SK-N-SH treated with all-trans-retinoic acid at 6 μM for 48 hours (cell line): ENCODE data around the gene TTPAL.

ENCODE experiments used
- ATAC-seq: fragments of 200-7000 bp; cut with Tn5 transposase; 3 replicates; pipeline ENCODE4 v1.9.1; 2020; ENCODE audit warnings: mild to moderate bottlenecking, moderate library complexity
- BACH2 ChIP-seq: fragments of 250-450 bp; sonication (Bioruptor Pico); IDR thresholded peaks from 2 replicates; pipeline ENCODE4 v1.9.0; 2021; ENCODE audit warnings: mild to moderate bottlenecking, borderline replicate concordance
- CSDC2 ChIP-seq: fragments of 250-450 bp; sonication (Bioruptor Pico); IDR thresholded peaks from 2 replicates; pipeline ENCODE4 v1.5.0; 2020; ENCODE audit warnings: mild to moderate bottlenecking, moderate library complexity
- GLIS3 ChIP-seq: fragments of 250-450 bp; sonication (Bioruptor Pico); IDR thresholded peaks from 2 replicates; pipeline ENCODE4 v1.5.0; 2020; ENCODE audit warnings: mild to moderate bottlenecking, moderate library complexity
- ISL1 ChIP-seq: fragments of 250-450 bp; sonication (Bioruptor Pico); IDR thresholded peaks from 2 replicates; pipeline ENCODE4 v2.1.2; 2022; ENCODE audit warnings: mild to moderate bottlenecking, moderate library complexity
- OSR1 ChIP-seq: fragments of 250-450 bp; sonication (Bioruptor Pico); IDR thresholded peaks from 2 replicates; pipeline ENCODE4 v1.8.0; 2022; ENCODE audit warnings: moderate library complexity, mild to moderate bottlenecking, inconsistent platforms
- PPARA ChIP-seq: fragments of 250-450 bp; sonication (Bioruptor Pico); IDR thresholded peaks from 2 replicates; pipeline ENCODE4 v1.5.0; 2020; ENCODE audit warnings: mild to moderate bottlenecking, borderline replicate concordance
- RARB ChIP-seq: fragments of 250-450 bp; sonication (Bioruptor Pico); IDR thresholded peaks from 2 replicates; pipeline ENCODE4 v1.8.0; 2021; ENCODE audit warnings: mild to moderate bottlenecking, moderate library complexity
- TCF4 ChIP-seq: fragments of 250-450 bp; sonication (Bioruptor Pico); IDR thresholded peaks from 2 replicates; pipeline ENCODE4 v1.8.0; 2021; ENCODE audit warnings: mild to moderate bottlenecking, moderate library complexity, borderline replicate concordance
- TOX ChIP-seq: fragments of 250-450 bp; sonication (Bioruptor Pico); IDR thresholded peaks from 2 replicates; pipeline ENCODE4 v1.8.0; 2021; ENCODE audit warnings: mild to moderate bottlenecking, moderate library complexity, borderline replicate concordance
- ZC3H10 ChIP-seq: fragments of 250-450 bp; sonication (Bioruptor Pico); IDR thresholded peaks from 2 replicates; pipeline ENCODE4 v1.5.1; 2021; ENCODE audit warnings: mild to moderate bottlenecking, moderate library complexity
- ZFP3 ChIP-seq: fragments of 250-450 bp; sonication (Bioruptor Pico); IDR thresholded peaks from 2 replicates; pipeline ENCODE4 v1.5.0; 2020; ENCODE audit warnings: mild to moderate bottlenecking, moderate library complexity
- ZFP30 ChIP-seq: fragments of 450-650 bp; formaldehyde crosslinking; IDR thresholded peaks from 2 replicates; pipeline ENCODE4 v1.5.0; 2022; ENCODE audit warnings: mild to moderate bottlenecking, moderate library complexity
- ZNF565 ChIP-seq: fragments of 450-650 bp; formaldehyde crosslinking; conservative IDR thresholded peaks from 2 replicates; pipeline ENCODE4 v1.5.0; 2020; ENCODE audit warnings: low read depth, mild to moderate bottlenecking, moderate library complexity
- TF ChIP-seq, protein P1 (sequence below): fragments of 250-450 bp; sonication (Bioruptor Pico); IDR thresholded peaks from 2 replicates; pipeline ENCODE4 v1.5.1; 2021; ENCODE audit warnings: mild to moderate bottlenecking, moderate library complexity
- TF ChIP-seq, protein P2 (sequence below): fragments of 250-450 bp; sonication (Bioruptor Pico); IDR thresholded peaks from 2 replicates; pipeline ENCODE4 v1.8.0; 2021; ENCODE audit warnings: low read depth, mild to moderate bottlenecking, moderate library complexity, borderline replicate concordance
- TF ChIP-seq, protein P3 (sequence below): fragments of 250-450 bp; sonication (Bioruptor Pico); IDR thresholded peaks from 2 replicates; pipeline ENCODE4 v1.5.1; 2020; ENCODE audit warnings: low read depth, mild to moderate bottlenecking, moderate library complexity
- TF ChIP-seq, protein P4 (sequence below): fragments of 250-450 bp; sonication (Bioruptor Pico); IDR thresholded peaks from 2 replicates; pipeline ENCODE4 v1.5.0; 2020; ENCODE audit warnings: mild to moderate bottlenecking, moderate library complexity
- TF ChIP-seq, protein P5 (sequence below): fragments of 250-450 bp; sonication (Bioruptor Pico); IDR thresholded peaks from 2 replicates; pipeline ENCODE4 v1.8.0; 2020; ENCODE audit warnings: mild to moderate bottlenecking, moderate library complexity, borderline replicate concordance

The TTPAL gene

DNA sequence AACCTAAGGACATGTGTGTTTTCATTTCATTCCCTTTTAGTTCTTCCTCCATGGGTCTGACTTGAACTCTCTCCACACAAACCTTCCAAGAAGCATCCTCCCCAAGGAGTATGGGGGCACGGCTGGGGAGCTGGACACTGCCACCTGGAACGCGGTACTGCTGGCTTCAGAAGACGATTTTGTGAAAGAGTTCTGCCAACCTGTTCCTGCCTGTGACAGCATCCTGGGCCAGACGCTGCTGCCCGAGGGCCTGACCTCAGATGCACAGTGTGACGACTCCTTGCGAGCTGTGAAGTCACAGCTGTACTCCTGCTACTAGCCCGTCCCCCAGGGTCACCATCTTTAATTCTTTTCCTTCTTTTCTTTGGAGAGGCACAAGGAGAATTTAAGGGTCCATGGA, 13.5 kb downstream of the TTPAL start:
- ATAC-seq: no peak

DNA sequence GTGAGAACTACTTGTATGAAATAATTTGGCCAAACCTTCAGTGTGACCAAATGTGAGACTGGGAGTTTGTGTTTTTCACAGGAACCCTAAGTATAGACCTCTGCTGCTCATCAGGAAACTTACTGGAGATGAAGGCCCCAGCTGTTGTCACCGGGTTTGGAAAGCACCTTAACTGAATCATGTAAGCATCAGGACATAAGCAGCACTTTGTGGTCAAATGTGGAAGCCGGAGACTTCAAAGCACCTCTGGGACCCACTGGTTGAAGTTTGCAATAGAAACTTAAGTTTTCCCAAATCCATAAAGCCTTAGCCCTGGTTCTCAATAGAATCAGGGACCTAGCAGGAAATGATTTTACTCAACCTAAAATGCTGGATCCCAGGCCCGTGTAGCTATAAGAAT, 14.3 kb downstream of the TTPAL start:
- ATAC-seq: no peak
- TF ChIP-seq, protein P1, sequence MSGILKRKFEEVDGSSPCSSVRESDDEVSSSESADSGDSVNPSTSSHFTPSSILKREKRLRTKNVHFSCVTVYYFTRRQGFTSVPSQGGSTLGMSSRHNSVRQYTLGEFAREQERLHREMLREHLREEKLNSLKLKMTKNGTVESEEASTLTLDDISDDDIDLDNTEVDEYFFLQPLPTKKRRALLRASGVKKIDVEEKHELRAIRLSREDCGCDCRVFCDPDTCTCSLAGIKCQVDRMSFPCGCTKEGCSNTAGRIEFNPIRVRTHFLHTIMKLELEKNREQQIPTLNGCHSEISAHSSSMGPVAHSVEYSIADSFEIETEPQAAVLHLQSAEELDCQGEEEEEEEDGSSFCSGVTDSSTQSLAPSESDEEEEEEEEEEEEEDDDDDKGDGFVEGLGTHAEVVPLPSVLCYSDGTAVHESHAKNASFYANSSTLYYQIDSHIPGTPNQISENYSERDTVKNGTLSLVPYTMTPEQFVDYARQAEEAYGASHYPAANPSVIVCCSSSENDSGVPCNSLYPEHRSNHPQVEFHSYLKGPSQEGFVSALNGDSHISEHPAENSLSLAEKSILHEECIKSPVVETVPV (CRISPR knock-in tag): no peak
- TF ChIP-seq GLIS3 (CRISPR knock-in tag) (no peak), ZFP30 (CRISPR knock-in tag) (no peak), PPARA (CRISPR knock-in tag) (no peak), OSR1 (CRISPR knock-in tag) (no peak), ZNF565 (CRISPR knock-in tag) (no peak), BACH2 (CRISPR knock-in tag) (no peak), ZFP3 (CRISPR knock-in tag) (no peak)
- TF ChIP-seq, protein P2, sequence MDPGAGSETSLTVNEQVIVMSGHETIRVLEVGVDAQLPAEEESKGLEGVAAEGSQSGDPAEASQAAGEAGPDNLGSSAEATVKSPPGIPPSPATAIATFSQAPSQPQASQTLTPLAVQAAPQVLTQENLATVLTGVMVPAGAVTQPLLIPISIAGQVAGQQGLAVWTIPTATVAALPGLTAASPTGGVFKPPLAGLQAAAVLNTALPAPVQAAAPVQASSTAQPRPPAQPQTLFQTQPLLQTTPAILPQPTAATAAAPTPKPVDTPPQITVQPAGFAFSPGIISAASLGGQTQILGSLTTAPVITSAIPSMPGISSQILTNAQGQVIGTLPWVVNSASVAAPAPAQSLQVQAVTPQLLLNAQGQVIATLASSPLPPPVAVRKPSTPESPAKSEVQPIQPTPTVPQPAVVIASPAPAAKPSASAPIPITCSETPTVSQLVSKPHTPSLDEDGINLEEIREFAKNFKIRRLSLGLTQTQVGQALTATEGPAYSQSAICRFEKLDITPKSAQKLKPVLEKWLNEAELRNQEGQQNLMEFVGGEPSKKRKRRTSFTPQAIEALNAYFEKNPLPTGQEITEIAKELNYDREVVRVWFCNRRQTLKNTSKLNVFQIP (CRISPR knock-in tag): no peak
- TF ChIP-seq, protein P3, sequence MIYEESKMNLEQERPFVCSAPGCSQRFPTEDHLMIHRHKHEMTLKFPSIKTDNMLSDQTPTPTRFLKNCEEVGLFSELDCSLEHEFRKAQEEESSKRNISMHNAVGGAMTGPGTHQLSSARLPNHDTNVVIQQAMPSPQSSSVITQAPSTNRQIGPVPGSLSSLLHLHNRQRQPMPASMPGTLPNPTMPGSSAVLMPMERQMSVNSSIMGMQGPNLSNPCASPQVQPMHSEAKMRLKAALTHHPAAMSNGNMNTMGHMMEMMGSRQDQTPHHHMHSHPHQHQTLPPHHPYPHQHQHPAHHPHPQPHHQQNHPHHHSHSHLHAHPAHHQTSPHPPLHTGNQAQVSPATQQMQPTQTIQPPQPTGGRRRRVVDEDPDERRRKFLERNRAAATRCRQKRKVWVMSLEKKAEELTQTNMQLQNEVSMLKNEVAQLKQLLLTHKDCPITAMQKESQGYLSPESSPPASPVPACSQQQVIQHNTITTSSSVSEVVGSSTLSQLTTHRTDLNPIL: no peak
- TF ChIP-seq, protein P4, sequence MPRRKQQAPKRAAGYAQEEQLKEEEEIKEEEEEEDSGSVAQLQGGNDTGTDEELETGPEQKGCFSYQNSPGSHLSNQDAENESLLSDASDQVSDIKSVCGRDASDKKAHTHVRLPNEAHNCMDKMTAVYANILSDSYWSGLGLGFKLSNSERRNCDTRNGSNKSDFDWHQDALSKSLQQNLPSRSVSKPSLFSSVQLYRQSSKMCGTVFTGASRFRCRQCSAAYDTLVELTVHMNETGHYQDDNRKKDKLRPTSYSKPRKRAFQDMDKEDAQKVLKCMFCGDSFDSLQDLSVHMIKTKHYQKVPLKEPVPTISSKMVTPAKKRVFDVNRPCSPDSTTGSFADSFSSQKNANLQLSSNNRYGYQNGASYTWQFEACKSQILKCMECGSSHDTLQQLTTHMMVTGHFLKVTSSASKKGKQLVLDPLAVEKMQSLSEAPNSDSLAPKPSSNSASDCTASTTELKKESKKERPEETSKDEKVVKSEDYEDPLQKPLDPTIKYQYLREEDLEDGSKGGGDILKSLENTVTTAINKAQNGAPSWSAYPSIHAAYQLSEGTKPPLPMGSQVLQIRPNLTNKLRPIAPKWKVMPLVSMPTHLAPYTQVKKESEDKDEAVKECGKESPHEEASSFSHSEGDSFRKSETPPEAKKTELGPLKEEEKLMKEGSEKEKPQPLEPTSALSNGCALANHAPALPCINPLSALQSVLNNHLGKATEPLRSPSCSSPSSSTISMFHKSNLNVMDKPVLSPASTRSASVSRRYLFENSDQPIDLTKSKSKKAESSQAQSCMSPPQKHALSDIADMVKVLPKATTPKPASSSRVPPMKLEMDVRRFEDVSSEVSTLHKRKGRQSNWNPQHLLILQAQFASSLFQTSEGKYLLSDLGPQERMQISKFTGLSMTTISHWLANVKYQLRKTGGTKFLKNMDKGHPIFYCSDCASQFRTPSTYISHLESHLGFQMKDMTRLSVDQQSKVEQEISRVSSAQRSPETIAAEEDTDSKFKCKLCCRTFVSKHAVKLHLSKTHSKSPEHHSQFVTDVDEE (CRISPR knock-in tag): no peak

More for the DNA sequence above, 13.5 kb downstream of the TTPAL start:
- TF ChIP-seq, protein P2 (CRISPR knock-in tag): no peak
- TF ChIP-seq RARB (CRISPR knock-in tag): no peak
- no peak for TF ChIP-seq ZFP30 (CRISPR knock-in tag)
- no peak for TF ChIP-seq ZNF565 (CRISPR knock-in tag)
- TF ChIP-seq ZFP3 (CRISPR knock-in tag): no peak
- TF ChIP-seq TCF4: no peak
- no peak for TF ChIP-seq ISL1 (CRISPR knock-in tag)
- no peak for TF ChIP-seq ZC3H10 (CRISPR knock-in tag)
- TF ChIP-seq, all 23 proteins: peak for 0

DNA sequence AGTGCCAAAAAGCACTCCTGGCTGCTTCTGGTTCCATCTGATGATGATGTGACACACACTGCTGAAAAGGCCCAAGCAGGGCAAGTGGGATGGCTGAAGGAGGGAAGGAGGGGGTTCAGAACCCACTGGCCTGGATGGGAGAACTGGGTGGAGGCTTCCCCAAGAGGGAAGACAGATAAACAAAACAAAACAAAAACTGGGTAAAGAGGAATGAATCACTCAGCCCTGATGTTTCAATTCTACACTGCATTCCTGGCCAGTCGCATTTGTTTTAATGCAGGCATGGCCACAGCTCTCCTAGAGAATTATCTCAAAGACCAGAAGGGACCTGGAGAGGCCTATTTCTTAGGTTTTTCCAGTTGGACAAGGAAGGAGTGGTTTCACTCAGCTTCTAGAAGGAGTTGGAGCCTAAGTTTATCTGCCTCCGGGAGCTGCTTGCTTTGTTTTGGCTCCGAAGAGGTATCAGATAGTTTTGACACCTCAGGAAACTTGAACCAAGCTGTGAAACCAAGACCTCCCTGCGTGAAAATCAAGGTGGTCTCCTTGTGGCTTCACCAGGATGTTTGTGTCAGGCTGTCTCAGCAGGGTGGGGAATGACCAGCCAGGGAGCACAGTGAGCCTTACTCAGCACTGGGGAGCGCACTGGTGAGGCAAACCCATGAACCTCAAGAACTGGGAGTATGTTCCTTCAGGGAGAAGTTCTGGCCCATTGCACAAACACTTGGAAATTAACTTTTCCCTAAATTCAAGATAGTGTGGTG, 16.1 kb downstream of the TTPAL start:
- no peak for ATAC-seq
- TF ChIP-seq, protein P5, sequence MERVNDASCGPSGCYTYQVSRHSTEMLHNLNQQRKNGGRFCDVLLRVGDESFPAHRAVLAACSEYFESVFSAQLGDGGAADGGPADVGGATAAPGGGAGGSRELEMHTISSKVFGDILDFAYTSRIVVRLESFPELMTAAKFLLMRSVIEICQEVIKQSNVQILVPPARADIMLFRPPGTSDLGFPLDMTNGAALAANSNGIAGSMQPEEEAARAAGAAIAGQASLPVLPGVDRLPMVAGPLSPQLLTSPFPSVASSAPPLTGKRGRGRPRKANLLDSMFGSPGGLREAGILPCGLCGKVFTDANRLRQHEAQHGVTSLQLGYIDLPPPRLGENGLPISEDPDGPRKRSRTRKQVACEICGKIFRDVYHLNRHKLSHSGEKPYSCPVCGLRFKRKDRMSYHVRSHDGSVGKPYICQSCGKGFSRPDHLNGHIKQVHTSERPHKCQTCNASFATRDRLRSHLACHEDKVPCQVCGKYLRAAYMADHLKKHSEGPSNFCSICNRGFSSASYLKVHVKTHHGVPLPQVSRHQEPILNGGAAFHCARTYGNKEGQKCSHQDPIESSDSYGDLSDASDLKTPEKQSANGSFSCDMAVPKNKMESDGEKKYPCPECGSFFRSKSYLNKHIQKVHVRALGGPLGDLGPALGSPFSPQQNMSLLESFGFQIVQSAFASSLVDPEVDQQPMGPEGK (CRISPR knock-in tag): no peak
- TF ChIP-seq TOX (CRISPR knock-in tag) (no peak), CSDC2 (CRISPR knock-in tag) (no peak), OSR1 (CRISPR knock-in tag) (no peak), TCF4 (no peak), RARB (CRISPR knock-in tag) (no peak)
- TF ChIP-seq, all 23 proteins: peak for 0
